Adrenal gland (tissue), 5 donors: ENCODE results near the gene FXR2.

Source experiments
- CTCF ChIP-seq, 6 experiments: fragments of 450-650 bp in 4 of 6; fragments of 200-600 bp in 2 of 6; sonication (generic) in 1 of 6; IDR thresholded peaks; 1 replicate in 5 of 6; 2 replicates in 1 of 6; pipeline versions ENCODE4 v1.5.1 to v1.8.0; 2016 to 2021; ENCODE audit warnings: antibody characterized with exemption in 6 of 6, mild to moderate bottlenecking in 2 of 6, moderate library complexity in 1 of 6
- POLR2A ChIP-seq, 2 donors: fragments of 450-650 bp; IDR thresholded peaks; one replicate each; pipeline ENCODE4 v1.6.1; 2017; ENCODE audit warnings: antibody characterized with exemption in 2 of 2, mild to moderate bottlenecking in 2 of 2, moderate library complexity in 1 of 2
- donor health status: DM: no; HTN: no; CAD: no.

GRCh38 chr17:7550344-7550743, 64.4 kb downstream of the FXR2 start:
- TF ChIP-seq CTCF (IDR thresholded peaks at IDR 0.05) (no peak), POLR2A (IDR thresholded peaks at IDR 0.05) (no peak)
